ENCODE data around the gene FRMPD2. TPM values are rescaled to one million over a fixed set of nuclear protein-coding genes. Genes with fewer than 3 reads are reported as not detected.

Gene FRMPD2
- total RNA-seq, 1 experiment from 2014 or later, result 0.30 TPM

DNA sequence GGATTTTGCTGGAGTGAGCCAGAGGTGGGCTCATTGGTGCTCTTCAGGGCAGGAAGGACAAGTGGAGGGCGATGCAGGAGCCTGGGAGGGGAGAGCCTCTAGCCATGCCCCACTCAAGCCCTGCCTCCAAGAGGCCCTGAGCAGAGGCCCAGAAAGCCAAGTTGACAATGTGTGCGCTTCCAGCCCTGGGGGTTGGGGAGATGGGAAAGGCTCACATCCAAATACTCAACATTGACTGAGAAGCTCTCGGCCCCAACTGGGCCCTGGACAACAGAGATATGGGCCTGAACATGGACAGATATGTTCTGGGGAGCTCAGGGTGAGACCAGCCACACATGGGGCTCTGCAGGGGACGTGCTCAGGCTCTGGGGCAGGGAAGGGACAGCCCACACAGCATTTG is 39.0 kb downstream of the FRMPD2 start:
- no peaks in the 10 kb centered on the region for H3K4me1 ChIP-seq (ENCODE audit: control insufficient read depth in 1 of 2, insufficient read depth in 2 of 2, low read length in 2 of 2)
- ChIA-PET CTCF (no interaction called here), POLR2A (no interaction called here), RAD21 (ENCODE audit: low non-redundant PET in 1 of 2, low total read pairs in 2 of 2, uncharacterized antibody in 2 of 2, unreplicated experiment in 2 of 2) (no interaction called here)
- no peaks in the 10 kb centered on the region for H3K9me3 ChIP-seq (ENCODE audit: control insufficient read depth in 1 of 2, insufficient read depth in 1 of 2, low read depth in 1 of 2, low read length in 2 of 2)
- intact Hi-C loops (cut with micrococcal nuclease), result no loop called here
- H3K4me2 ChIP-seq (ENCODE audit: low read length), result no peak overlapping the region
- H3K79me2 ChIP-seq (ENCODE audit: insufficient read depth, low read length), result no peaks in the 10 kb centered on the region
- no TSS peak for BruUV-seq (replicated peaks)
- H3K27me3 ChIP-seq (ENCODE audit: insufficient read depth, low read length), result no peaks in the 10 kb centered on the region
- no peak for DNase-seq (ENCODE audit: low read depth, low spot score)
- no peak overlapping the region for H3K4me3 ChIP-seq (replicated peaks in 1 of 2; ENCODE audit: low read depth in 1 of 2, low read length in 2 of 2)
- no peak overlapping the region for H3K27ac ChIP-seq (ENCODE audit: low read depth, low read length)
- H4K20me1 ChIP-seq (ENCODE audit: insufficient read depth), result no peaks in the 10 kb centered on the region
- no peak for ATAC-seq
- no peak overlapping the region for H2AFZ ChIP-seq (ENCODE audit: low read depth, low read length, poor library complexity, severe bottlenecking)
- no peaks in the 10 kb centered on the region for H3K9me2 ChIP-seq (ENCODE audit: insufficient read depth)
- H3K9ac ChIP-seq (ENCODE audit: low read length), result no peak overlapping the region
- TF ChIP-seq, protein P1, sequence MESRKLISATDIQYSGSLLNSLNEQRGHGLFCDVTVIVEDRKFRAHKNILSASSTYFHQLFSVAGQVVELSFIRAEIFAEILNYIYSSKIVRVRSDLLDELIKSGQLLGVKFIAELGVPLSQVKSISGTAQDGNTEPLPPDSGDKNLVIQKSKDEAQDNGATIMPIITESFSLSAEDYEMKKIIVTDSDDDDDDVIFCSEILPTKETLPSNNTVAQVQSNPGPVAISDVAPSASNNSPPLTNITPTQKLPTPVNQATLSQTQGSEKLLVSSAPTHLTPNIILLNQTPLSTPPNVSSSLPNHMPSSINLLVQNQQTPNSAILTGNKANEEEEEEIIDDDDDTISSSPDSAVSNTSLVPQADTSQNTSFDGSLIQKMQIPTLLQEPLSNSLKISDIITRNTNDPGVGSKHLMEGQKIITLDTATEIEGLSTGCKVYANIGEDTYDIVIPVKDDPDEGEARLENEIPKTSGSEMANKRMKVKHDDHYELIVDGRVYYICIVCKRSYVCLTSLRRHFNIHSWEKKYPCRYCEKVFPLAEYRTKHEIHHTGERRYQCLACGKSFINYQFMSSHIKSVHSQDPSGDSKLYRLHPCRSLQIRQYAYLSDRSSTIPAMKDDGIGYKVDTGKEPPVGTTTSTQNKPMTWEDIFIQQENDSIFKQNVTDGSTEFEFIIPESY (IDR thresholded peaks at IDR 0.05; ENCODE audit: extremely low read depth, insufficient replicate concordance, low read length), result no peak
- TF ChIP-seq FOSL1 (IDR thresholded peaks at IDR 0.05; ENCODE audit: low read depth) (no peak), ZNF274 (IDR thresholded peaks at IDR 0.05; ENCODE audit: low read depth, low read length) (no peak), ATF3 (IDR thresholded peaks at IDR 0.05) (no peak), EZH2phosphoT487 (IDR thresholded peaks at IDR 0.05; ENCODE audit: borderline replicate concordance) (no peak), POLR2A (IDR thresholded peaks at IDR 0.05; ENCODE audit: borderline replicate concordance, extremely low read depth, insufficient read depth, insufficient read length) (no peak), RAD21 (IDR thresholded peaks at IDR 0.05; ENCODE audit: low read depth) (no peak), CBX3 (IDR thresholded peaks at IDR 0.05; ENCODE audit: low read depth) (no peak), TCF7L2 (IDR thresholded peaks at IDR 0.05; ENCODE audit: borderline replicate concordance, extremely low read depth, insufficient read depth, insufficient read length) (no peak), SRF (IDR thresholded peaks at IDR 0.05; ENCODE audit: low read depth) (no peak), ZFX (IDR thresholded peaks at IDR 0.05) (no peak), SP1 (IDR thresholded peaks at IDR 0.05; ENCODE audit: low read depth) (no peak), CEBPB (IDR thresholded peaks at IDR 0.05; ENCODE audit: low read depth) (no peak), YY1 (IDR thresholded peaks at IDR 0.05; ENCODE audit: extremely low read depth, insufficient replicate concordance, low read depth, low read length) (no peak), CTCF (IDR thresholded peaks at IDR 0.05 in 2 of 3, conservative IDR thresholded peaks at IDR 0.05 in 1 of 3; ENCODE audit: borderline replicate concordance in 1 of 3, insufficient read depth in 1 of 3, low read depth in 2 of 3, low read length in 2 of 3) (no peak), POLR2AphosphoS5 (IDR thresholded peaks at IDR 0.05; ENCODE audit: low read depth, low read length) (no peak), MAX (IDR thresholded peaks at IDR 0.05) (no peak)
- no peaks in the 10 kb centered on the region for H3K36me3 ChIP-seq (ENCODE audit: control insufficient read depth in 1 of 2, insufficient read depth in 2 of 2, low read length in 2 of 2)
